GM12878 (cell line): Measurements from ENCODE around the gene ABCB4. TPM values are rescaled to one million over a fixed set of nuclear protein-coding genes. Genes with fewer than 3 reads are reported as not detected.

Source experiments
- ATAC-seq: fragments of 200-7000 bp; cut with Tn5 transposase; 3 replicates; pipeline ENCODE4 v1.9.1; 2020; ENCODE audit warnings: mild to moderate bottlenecking, moderate library complexity
- BruUV-seq: library from RNA; stranded (reverse); fragments of 400-500 nt; replicated peaks from 2 replicates; lab custom pipeline; 2021; lab: Mats Ljungman, UMichigan
- CTCF ChIA-PET: fragments of 300-600 bp; sonication (Branson Sonifier 250); formaldehyde crosslinking; extraction: SDS; loops from one replicate; lab custom pipeline; 2021; ENCODE audit warnings: inconsistent platforms; lab: Yijun Ruan, JAX
- POLR2A ChIA-PET: fragments of 350-600 bp; formaldehyde crosslinking; extraction: SDS; loops from one replicate; lab custom pipeline; 2021; ENCODE audit warnings: inconsistent platforms; lab: Charles Lee
- RAD21 ChIA-PET: fragments of 300-600 bp; sonication (Branson Sonifier 250); formaldehyde crosslinking; loops from one replicate; lab custom pipeline; 2023; ENCODE audit warnings: antibody characterized with exemption; ENCODE audit not compliant: unreplicated experiment; lab: Charles Lee
- SMC1A ChIA-PET: fragments of 300-600 bp; sonication (Branson Sonifier 250); formaldehyde crosslinking; loops from one replicate; lab custom pipeline; 2023; ENCODE audit not compliant: unreplicated experiment, uncharacterized antibody; lab: Charles Lee
- DNase-seq: peaks from one replicate; pipeline ENCODE4 v3.0.0-alpha.2; 2011; ENCODE audit warnings: low read depth, low spot score
- FAIRE-seq: peaks from 3 replicates; lab custom pipeline; 2011; peaks lifted over from hg19 to GRCh38; lab: Jason Lieb, UNC
- H2AFZ ChIP-seq: 2 replicates; pipeline ENCODE4 v1.6.0; 2011; ENCODE audit warnings: low read depth, low read length, control low read depth; ENCODE audit not compliant: control insufficient read depth
- H3K27ac ChIP-seq: 2 replicates; pipeline ENCODE4 v1.5.1; 2011; ENCODE audit warnings: control low read depth; ENCODE audit not compliant: control insufficient read depth, insufficient read depth
- H3K27me3 ChIP-seq, 2 experiments: replicated peaks in 1 of 2; 2 replicates each; pipeline versions ENCODE4 v1.6.0 to v1.6.1; 2011; ENCODE audit warnings: low read length in 1 of 2; ENCODE audit not compliant: control insufficient read depth in 2 of 2, insufficient read depth in 2 of 2
- H3K36me3 ChIP-seq, 2 experiments: 2 replicates each; pipeline ENCODE4 v1.5.1; 2011; ENCODE audit warnings: low read length in 1 of 2; ENCODE audit not compliant: control insufficient read depth in 2 of 2, insufficient read depth in 2 of 2
- H3K4me1 ChIP-seq: 2 replicates; pipeline ENCODE4 v1.6.1; 2011; ENCODE audit warnings: mild to moderate bottlenecking, low read length, moderate library complexity, mixed read lengths; ENCODE audit not compliant: control insufficient read depth, insufficient read depth
- H3K4me2 ChIP-seq: 2 replicates; pipeline ENCODE4 v1.6.0; 2011; ENCODE audit warnings: control low read depth; ENCODE audit not compliant: control insufficient read depth, insufficient read depth
- H3K4me3 ChIP-seq: fragments of 200-600 bp; sonication (generic); 2 replicates; pipeline ENCODE4 v1.5.1; 2016
- H3K79me2 ChIP-seq: 2 replicates; pipeline ENCODE4 v1.6.0; 2011; ENCODE audit warnings: low read length; ENCODE audit not compliant: control insufficient read depth, insufficient read depth
- H3K9ac ChIP-seq: 2 replicates; pipeline ENCODE4 v1.8.0; 2011; ENCODE audit warnings: low read length, control low read depth, mixed read lengths; ENCODE audit not compliant: control insufficient read depth, insufficient read depth
- H3K9me3 ChIP-seq: replicated peaks from 3 replicates; pipeline ENCODE4 v1.5.1; 2011; ENCODE audit warnings: mild to moderate bottlenecking, low read length; ENCODE audit not compliant: control insufficient read depth, insufficient read depth
- H4K20me1 ChIP-seq: 2 replicates; pipeline ENCODE4 v1.6.0; 2011; ENCODE audit not compliant: control insufficient read depth, insufficient read depth
- ATF7 ChIP-seq: fragments of 450-650 bp; IDR thresholded peaks from 2 replicates; pipeline ENCODE4 v1.6.1; 2016; ENCODE audit warnings: low read depth, mild to moderate bottlenecking
- CHD2 ChIP-seq: IDR thresholded peaks from 2 replicates; pipeline ENCODE4 v1.6.1; 2011; ENCODE audit warnings: low read depth, low read length, improper control_type of control experiment, borderline replicate concordance
- CHD4 ChIP-seq: fragments of 200-600 bp; sonication (generic); IDR thresholded peaks from 2 replicates; pipeline ENCODE4 v1.6.1; 2016; ENCODE audit warnings: mild to moderate bottlenecking
- EED ChIP-seq: sonication (generic); IDR thresholded peaks from 2 replicates; pipeline ENCODE4 v1.6.1; 2016; ENCODE audit warnings: antibody characterized with exemption, low read depth
- RAD51 ChIP-seq: fragments of 450-650 bp; IDR thresholded peaks from 2 replicates; pipeline ENCODE4 v1.6.1; 2016; ENCODE audit warnings: moderate library complexity, mild to moderate bottlenecking, inconsistent platforms
- YBX1 ChIP-seq: fragments of 450-650 bp; IDR thresholded peaks from 2 replicates; pipeline ENCODE4 v1.6.1; 2016; ENCODE audit warnings: antibody characterized with exemption
- ZSCAN29 ChIP-seq: fragments of 450-650 bp; IDR thresholded peaks from 2 replicates; pipeline ENCODE4 v1.6.1; 2017; ENCODE audit warnings: mild to moderate bottlenecking, moderate library complexity
- ZZZ3 ChIP-seq: IDR thresholded peaks from 2 replicates; pipeline ENCODE4 v1.6.1; 2011; ENCODE audit warnings: low read depth; ENCODE audit not compliant: control insufficient read depth, insufficient read length
- WGBS: methylation state at CpG from one replicate; pipeline ENCODE4 v1.1.6; 2016; ENCODE audit warnings: low lambda C conversion rate; ENCODE audit not compliant: insufficient replicate concordance, insufficient coverage; ENCODE audit errors: missing lambda C conversion rate; 5-methylcytosine and 5-hydroxymethylcytosine counted together
- in situ Hi-C: fragments of 300-500 bp; cut with MboI; formaldehyde crosslinking; loops from 9 replicates; pipeline ENCODE4 v1.14.3; 2018; ENCODE audit warnings: mixed read lengths
- intact Hi-C: fragments of 100-400 bp; cut with micrococcal nuclease; formaldehyde crosslinking; loops from one replicate; pipeline ENCODE4 v1.14.2; 2022; ENCODE audit not compliant: unreplicated experiment
- polyA plus RNA-seq, 11 experiments: library from polyadenylated mRNA; depleted of rRNA in 4 of 11; unstranded in 6 of 11; stranded (reverse) in 5 of 11; fragments of >200 nt; fragmentation: Nextera tagmentation in 4 of 11; fragmentation: Illumina TruSeq in 1 of 11; extraction: Ambion mirVana in 4 of 11; extraction: Trizol in 1 of 11; gene quantifications; 1 replicate in 1 of 11; 2 replicates in 10 of 11; pipeline versions ENCODE4 v1.2.1 to v1.2.3, GENCODE V29; 2011 to 2016; ENCODE audit warnings: inconsistent platforms in 2 of 11, missing spikeins in 2 of 11, low read depth in 1 of 11
- total RNA-seq, 4 experiments: library from RNA; depleted of rRNA in 3 of 4; stranded (reverse); fragments of >200 nt in 3 of 4; fragmentation: Illumina TruSeq in 1 of 4; extraction: Trizol in 1 of 4; gene quantifications; 2 replicates each; pipeline versions ENCODE4 v1.2.1 to v1.2.3, GENCODE V29; 2013 to 2021
- TF ChIP-seq, protein P1 (sequence below): fragments of 450-650 bp; IDR thresholded peaks from 2 replicates; pipeline ENCODE4 v1.6.1; 2017; ENCODE audit warnings: antibody characterized with exemption, mild to moderate bottlenecking, moderate library complexity
- TF ChIP-seq, protein P2 (sequence below): fragments of 450-650 bp; IDR thresholded peaks from 2 replicates; pipeline ENCODE4 v1.6.1; 2017; ENCODE audit warnings: low read depth, mild to moderate bottlenecking, moderate library complexity
- TF ChIP-seq, protein P3 (sequence below): fragments of 450-650 bp; IDR thresholded peaks from 2 replicates; pipeline ENCODE4 v1.6.1; 2017; ENCODE audit warnings: mild to moderate bottlenecking, low read depth, inconsistent platforms; ENCODE audit not compliant: poor library complexity, severe bottlenecking
- TF ChIP-seq, protein P4 (sequence below): IDR thresholded peaks from 2 replicates; pipeline ENCODE4 v1.6.1; 2011; ENCODE audit warnings: borderline replicate concordance, low read depth, mild to moderate bottlenecking, moderate library complexity, low read length; ENCODE audit not compliant: insufficient read depth, poor library complexity, severe bottlenecking

Gene ABCB4
- total and polyA plus RNA-seq, 10 of the 15 experiments (the other 5 are each of a cell fraction or from before 2014, with no cell fraction given) = 1.9 to 8.3 (median 4.4) TPM

DNA sequence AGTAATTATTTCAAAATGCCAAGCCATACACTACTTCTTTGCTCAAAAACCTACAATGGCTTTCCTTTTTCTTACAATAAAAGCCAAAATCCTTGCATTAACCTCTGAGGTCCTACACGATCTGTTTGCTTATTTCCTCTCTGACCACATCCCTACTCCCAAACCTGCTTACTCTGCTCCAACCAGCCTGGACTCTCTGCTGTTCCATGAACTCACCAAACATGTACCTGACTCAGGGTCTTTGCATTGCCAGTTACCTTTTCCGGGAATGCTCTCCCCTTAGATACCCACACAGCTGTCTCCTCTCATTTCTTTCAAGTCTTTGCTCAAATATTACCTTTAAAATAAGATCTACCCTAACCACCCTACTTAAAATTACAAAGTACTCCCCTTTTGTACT lies 2.3 kb downstream of the ABCB4 start (continued):
- no peak for TF ChIP-seq RAD51
- TF ChIP-seq CHD2 = no peak
- TF ChIP-seq ZSCAN29 = no peak
- TF ChIP-seq, protein P1, sequence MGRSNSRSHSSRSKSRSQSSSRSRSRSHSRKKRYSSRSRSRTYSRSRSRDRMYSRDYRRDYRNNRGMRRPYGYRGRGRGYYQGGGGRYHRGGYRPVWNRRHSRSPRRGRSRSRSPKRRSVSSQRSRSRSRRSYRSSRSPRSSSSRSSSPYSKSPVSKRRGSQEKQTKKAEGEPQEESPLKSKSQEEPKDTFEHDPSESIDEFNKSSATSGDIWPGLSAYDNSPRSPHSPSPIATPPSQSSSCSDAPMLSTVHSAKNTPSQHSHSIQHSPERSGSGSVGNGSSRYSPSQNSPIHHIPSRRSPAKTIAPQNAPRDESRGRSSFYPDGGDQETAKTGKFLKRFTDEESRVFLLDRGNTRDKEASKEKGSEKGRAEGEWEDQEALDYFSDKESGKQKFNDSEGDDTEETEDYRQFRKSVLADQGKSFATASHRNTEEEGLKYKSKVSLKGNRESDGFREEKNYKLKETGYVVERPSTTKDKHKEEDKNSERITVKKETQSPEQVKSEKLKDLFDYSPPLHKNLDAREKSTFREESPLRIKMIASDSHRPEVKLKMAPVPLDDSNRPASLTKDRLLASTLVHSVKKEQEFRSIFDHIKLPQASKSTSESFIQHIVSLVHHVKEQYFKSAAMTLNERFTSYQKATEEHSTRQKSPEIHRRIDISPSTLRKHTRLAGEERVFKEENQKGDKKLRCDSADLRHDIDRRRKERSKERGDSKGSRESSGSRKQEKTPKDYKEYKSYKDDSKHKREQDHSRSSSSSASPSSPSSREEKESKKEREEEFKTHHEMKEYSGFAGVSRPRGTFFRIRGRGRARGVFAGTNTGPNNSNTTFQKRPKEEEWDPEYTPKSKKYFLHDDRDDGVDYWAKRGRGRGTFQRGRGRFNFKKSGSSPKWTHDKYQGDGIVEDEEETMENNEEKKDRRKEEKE = no peak
- no peak for TF ChIP-seq EED
- TF ChIP-seq, all 136 proteins: peak for 2

DNA sequence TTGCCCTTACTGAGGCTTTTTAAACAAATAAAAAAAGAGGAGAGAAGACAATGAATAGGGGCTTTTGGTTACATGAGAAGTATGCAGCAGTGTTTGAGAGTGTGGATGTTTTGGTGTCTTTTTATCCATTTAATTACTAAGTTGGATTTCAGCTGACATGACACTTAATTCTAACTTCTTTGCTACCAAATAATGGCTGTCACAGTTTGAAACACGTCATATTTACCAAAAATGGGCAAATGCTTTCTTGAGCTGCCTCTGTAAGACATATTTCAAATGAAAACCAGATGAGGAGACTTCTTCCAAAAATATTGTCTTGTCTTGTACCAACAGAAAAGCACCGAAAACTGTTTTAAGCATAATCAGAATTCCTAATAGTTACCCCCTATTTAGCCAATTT lies 4.0 kb downstream of the ABCB4 start:
- Histone ChIP-seq H2AFZ (no peak overlapping the region), H4K20me1 (no peaks in the 10 kb centered on the region)
- RAD21 ChIA-PET = interaction anchor here (1.1 to 1.7 kb wide), 3 partner anchors 56 to 403 kb away, joined by 3 to 5 read pairs (median 3); no protein-coding TSS in a partner anchor
- TF ChIP-seq ZZZ3 = no peak
- no peak for TF ChIP-seq CHD4
- TF ChIP-seq, protein P2, sequence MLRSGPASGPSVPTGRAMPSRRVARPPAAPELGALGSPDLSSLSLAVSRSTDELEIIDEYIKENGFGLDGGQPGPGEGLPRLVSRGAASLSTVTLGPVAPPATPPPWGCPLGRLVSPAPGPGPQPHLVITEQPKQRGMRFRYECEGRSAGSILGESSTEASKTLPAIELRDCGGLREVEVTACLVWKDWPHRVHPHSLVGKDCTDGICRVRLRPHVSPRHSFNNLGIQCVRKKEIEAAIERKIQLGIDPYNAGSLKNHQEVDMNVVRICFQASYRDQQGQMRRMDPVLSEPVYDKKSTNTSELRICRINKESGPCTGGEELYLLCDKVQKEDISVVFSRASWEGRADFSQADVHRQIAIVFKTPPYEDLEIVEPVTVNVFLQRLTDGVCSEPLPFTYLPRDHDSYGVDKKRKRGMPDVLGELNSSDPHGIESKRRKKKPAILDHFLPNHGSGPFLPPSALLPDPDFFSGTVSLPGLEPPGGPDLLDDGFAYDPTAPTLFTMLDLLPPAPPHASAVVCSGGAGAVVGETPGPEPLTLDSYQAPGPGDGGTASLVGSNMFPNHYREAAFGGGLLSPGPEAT = no peak
- TF ChIP-seq ATF7 = no peak
- TF ChIP-seq YBX1 = no peak
- TF ChIP-seq, protein P3, sequence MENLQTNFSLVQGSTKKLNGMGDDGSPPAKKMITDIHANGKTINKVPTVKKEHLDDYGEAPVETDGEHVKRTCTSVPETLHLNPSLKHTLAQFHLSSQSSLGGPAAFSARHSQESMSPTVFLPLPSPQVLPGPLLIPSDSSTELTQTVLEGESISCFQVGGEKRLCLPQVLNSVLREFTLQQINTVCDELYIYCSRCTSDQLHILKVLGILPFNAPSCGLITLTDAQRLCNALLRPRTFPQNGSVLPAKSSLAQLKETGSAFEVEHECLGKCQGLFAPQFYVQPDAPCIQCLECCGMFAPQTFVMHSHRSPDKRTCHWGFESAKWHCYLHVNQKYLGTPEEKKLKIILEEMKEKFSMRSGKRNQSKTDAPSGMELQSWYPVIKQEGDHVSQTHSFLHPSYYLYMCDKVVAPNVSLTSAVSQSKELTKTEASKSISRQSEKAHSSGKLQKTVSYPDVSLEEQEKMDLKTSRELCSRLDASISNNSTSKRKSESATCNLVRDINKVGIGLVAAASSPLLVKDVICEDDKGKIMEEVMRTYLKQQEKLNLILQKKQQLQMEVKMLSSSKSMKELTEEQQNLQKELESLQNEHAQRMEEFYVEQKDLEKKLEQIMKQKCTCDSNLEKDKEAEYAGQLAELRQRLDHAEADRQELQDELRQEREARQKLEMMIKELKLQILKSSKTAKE = no peak
- TF ChIP-seq, protein P4, sequence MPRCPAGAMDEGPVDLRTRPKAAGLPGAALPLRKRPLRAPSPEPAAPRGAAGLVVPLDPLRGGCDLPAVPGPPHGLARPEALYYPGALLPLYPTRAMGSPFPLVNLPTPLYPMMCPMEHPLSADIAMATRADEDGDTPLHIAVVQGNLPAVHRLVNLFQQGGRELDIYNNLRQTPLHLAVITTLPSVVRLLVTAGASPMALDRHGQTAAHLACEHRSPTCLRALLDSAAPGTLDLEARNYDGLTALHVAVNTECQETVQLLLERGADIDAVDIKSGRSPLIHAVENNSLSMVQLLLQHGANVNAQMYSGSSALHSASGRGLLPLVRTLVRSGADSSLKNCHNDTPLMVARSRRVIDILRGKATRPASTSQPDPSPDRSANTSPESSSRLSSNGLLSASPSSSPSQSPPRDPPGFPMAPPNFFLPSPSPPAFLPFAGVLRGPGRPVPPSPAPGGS = no peak
- TF ChIP-seq, all 136 proteins: peak for 0
- Histone ChIP-seq H3K9ac (no peak overlapping the region), H3K36me3 (no peaks in the 10 kb centered on the region), H3K79me2 (no peaks in the 10 kb centered on the region), H3K4me1 (peaks cover 12% of the 10 kb centered on the region), H3K9me3 (no peaks in the 10 kb centered on the region), H3K27me3 (no peaks in the 10 kb centered on the region), H3K27ac (no peak overlapping the region), H3K4me3 (no peak overlapping the region), H3K4me2 (no peak overlapping the region)
- ATAC-seq = no peak
- ChIA-PET SMC1A (interaction anchor here (0.6 to 1.6 kb wide), 9 partner anchors 23 to 1533 kb away, joined by 3 to 5 read pairs (median 3); no protein-coding TSS in a partner anchor), CTCF (interaction anchor here (0.9 to 2.0 kb wide), 6 partner anchors 8 to 159 kb away, joined by 3 to 5 read pairs (median 4); no protein-coding TSS in a partner anchor), POLR2A (interaction anchor here (1.6 kb wide), 1 partner anchor 14 kb away, joined by 3 read pairs; no protein-coding TSS in a partner anchor)
- BruUV-seq = no TSS peak
- no peak for FAIRE-seq
- intact Hi-C loops (loop anchor here (5.0 to 10.0 kb wide), 2 partner anchors 319 to 403 kb away; partner anchors contain the start of genes DBF4, DMTF1 and SLC25A40), in situ Hi-C loops (no loop called here)
- DNase-seq = no peak
- WGBS = 89% methylated on average over 2 of the region's 2 CpGs
